WI38 (cell line): Measurements from ENCODE around the gene USP43.

Source experiments
- H3K4me3 ChIP-seq: 2 replicates; pipeline ENCODE4 v1.5.1; 2011; ENCODE audit warnings: low read depth, mild to moderate bottlenecking, control low read depth, low read length
- CTCF ChIP-seq: IDR thresholded peaks from 2 replicates; pipeline ENCODE4 v1.5.1; 2012; ENCODE audit warnings: low read depth, mild to moderate bottlenecking, control low read depth, low read length

Gene USP43

GRCh38 chr17:9666461-9667050, 21.2 kb downstream of the USP43 start:
- no peak for TF ChIP-seq CTCF
- H3K4me3 ChIP-seq, result no peak overlapping the region

- no peak for TF ChIP-seq CTCF
These were observed 23.2 kb downstream of the USP43 start for GRCh38 chr17:9668517-9668916.

GRCh38 chr17:9669551-9670008, 24.3 kb downstream of the USP43 start:
- no peak overlapping the region for H3K4me3 ChIP-seq
- no peak for TF ChIP-seq CTCF

More at GRCh38 chr17:9668517-9668916, 23.2 kb downstream of the USP43 start:
- no peak overlapping the region for H3K4me3 ChIP-seq

- no peak for TF ChIP-seq CTCF
These were observed 25.3 kb downstream of the USP43 start for GRCh38 chr17:9670596-9670995.

GRCh38 chr17:9671559-9671958, 26.2 kb downstream of the USP43 start:
- H3K4me3 ChIP-seq, result no peak overlapping the region
- no peak for TF ChIP-seq CTCF

More at GRCh38 chr17:9670596-9670995, 25.3 kb downstream of the USP43 start:
- H3K4me3 ChIP-seq, result no peak overlapping the region

- no peak for TF ChIP-seq CTCF
- no peak overlapping the region for H3K4me3 ChIP-seq
These were observed 26.9 kb downstream of the USP43 start for GRCh38 chr17:9672266-9672665.

- H3K4me3 ChIP-seq, result no peak overlapping the region
- TF ChIP-seq CTCF, result no peak
These were observed 27.4 kb downstream of the USP43 start for GRCh38 chr17:9672691-9673090.
